HG03066 (cell line): ENCODE data around the gene TRIM24.
"Not testable (repeated sequence)": the region's sequence is repeated elsewhere in the genome, so short reads cannot be mapped to it uniquely, and the experiment has no call there.

Experiments used
- ATAC-seq: cut with Tn5 transposase; IDR thresholded peaks from one replicate; pipeline ENCODE4 v1.9.1; 2021; ENCODE audit warnings: low read depth; ENCODE audit not compliant: unreplicated experiment

Gene TRIM24

GRCh38 chr7:138491612-138492386 lies 31.7 kb downstream of the TRIM24 start:
- no peak for ATAC-seq

GRCh38 chr7:138492423-138492822 lies 32.4 kb downstream of the TRIM24 start:
- ATAC-seq, result no peak

- ATAC-seq, result no peak
Measured at GRCh38 chr7:138493535-138493934, 33.5 kb downstream of the TRIM24 start.

GRCh38 chr7:138495485-138495884 lies 35.4 kb downstream of the TRIM24 start:
- no peak for ATAC-seq

- no peak for ATAC-seq
Measured at GRCh38 chr7:138499340-138499739, 39.3 kb downstream of the TRIM24 start.

GRCh38 chr7:138500303-138500702 lies 40.2 kb downstream of the TRIM24 start:
- not testable (repeated sequence) for ATAC-seq

GRCh38 chr7:138500892-138501291 lies 40.8 kb downstream of the TRIM24 start:
- no peak for ATAC-seq

- no peak for ATAC-seq
Measured at GRCh38 chr7:138502023-138502767, 42.1 kb downstream of the TRIM24 start.

- no peak for ATAC-seq
Measured at GRCh38 chr7:138505361-138505873, 45.4 kb downstream of the TRIM24 start.

GRCh38 chr7:138506764-138507163 lies 46.7 kb downstream of the TRIM24 start:
- no peak for ATAC-seq

GRCh38 chr7:138510003-138510402 lies 49.9 kb downstream of the TRIM24 start:
- ATAC-seq, result no peak

GRCh38 chr7:138512092-138512858 lies 52.2 kb downstream of the TRIM24 start:
- no peak for ATAC-seq

GRCh38 chr7:138512885-138513284 lies 52.8 kb downstream of the TRIM24 start:
- ATAC-seq, result no peak

GRCh38 chr7:138513344-138513871 lies 53.3 kb downstream of the TRIM24 start:
- no peak for ATAC-seq

GRCh38 chr7:138514044-138514443 lies 54.0 kb downstream of the TRIM24 start:
- ATAC-seq, result no peak

- no peak for ATAC-seq
Measured at GRCh38 chr7:138515001-138515528, 55.0 kb downstream of the TRIM24 start.

- no peak for ATAC-seq
Measured at GRCh38 chr7:138519061-138519798, 59.2 kb downstream of the TRIM24 start.

GRCh38 chr7:138520742-138521141 lies 60.7 kb downstream of the TRIM24 start:
- ATAC-seq, result no peak

GRCh38 chr7:138521837-138522461 lies 61.9 kb downstream of the TRIM24 start:
- ATAC-seq, result no peak
